LoVo (cell line): ENCODE data around the gene NKAIN2.
"Not testable (repeated sequence)": the region's sequence is repeated elsewhere in the genome, so short reads cannot be mapped to it uniquely, and the experiment has no call there.

Experiments used
- DNase-seq: peaks from one replicate; pipeline ENCODE4 v3.0.0-alpha.2; 2016; ENCODE audit warnings: low spot score

Gene NKAIN2

GRCh38 chr6:123895346-123895745 lies 91.7 kb downstream of the NKAIN2 start:
- no peak for DNase-seq

- no peak for DNase-seq
Observed at GRCh38 chr6:123895806-123896205, 92.1 kb downstream of the NKAIN2 start.

- DNase-seq, result no peak
Observed at GRCh38 chr6:123896869-123897268, 93.2 kb downstream of the NKAIN2 start.

- no peak for DNase-seq
Observed at GRCh38 chr6:123897965-123898364, 94.3 kb downstream of the NKAIN2 start.

GRCh38 chr6:123898665-123899064 lies 95.0 kb downstream of the NKAIN2 start:
- no peak for DNase-seq

GRCh38 chr6:123899745-123900144 lies 96.1 kb downstream of the NKAIN2 start:
- no peak for DNase-seq

- no peak for DNase-seq
Observed at GRCh38 chr6:123901436-123901835, 97.8 kb downstream of the NKAIN2 start.

- no peak for DNase-seq
Observed at GRCh38 chr6:123902738-123903313, 99.2 kb downstream of the NKAIN2 start.

GRCh38 chr6:123904228-123904627 lies 100.6 kb downstream of the NKAIN2 start:
- no peak for DNase-seq

- DNase-seq, result no peak
Observed at GRCh38 chr6:123908797-123909196, 105.1 kb downstream of the NKAIN2 start.

- DNase-seq, result no peak
Observed at GRCh38 chr6:123909989-123910388, 106.3 kb downstream of the NKAIN2 start.

GRCh38 chr6:123913863-123914262 lies 110.2 kb downstream of the NKAIN2 start:
- no peak for DNase-seq

GRCh38 chr6:123923379-123923778 lies 119.7 kb downstream of the NKAIN2 start:
- DNase-seq, result not testable (repeated sequence)

- no peak for DNase-seq
Observed at GRCh38 chr6:123925350-123925749, 121.7 kb downstream of the NKAIN2 start.

GRCh38 chr6:123925842-123926399 lies 122.3 kb downstream of the NKAIN2 start:
- DNase-seq, result no peak

- no peak for DNase-seq
Observed at GRCh38 chr6:123928529-123928928, 124.9 kb downstream of the NKAIN2 start.

GRCh38 chr6:123931928-123932327 lies 128.3 kb downstream of the NKAIN2 start:
- no peak for DNase-seq

GRCh38 chr6:123940551-123940950 lies 136.9 kb downstream of the NKAIN2 start:
- no peak for DNase-seq

GRCh38 chr6:123941855-123942254 lies 138.2 kb downstream of the NKAIN2 start:
- no peak for DNase-seq

- DNase-seq, result no peak
Observed at GRCh38 chr6:123945386-123945785, 141.7 kb downstream of the NKAIN2 start.

- no peak for DNase-seq
Observed at GRCh38 chr6:123953920-123954319, 150.3 kb downstream of the NKAIN2 start.

GRCh38 chr6:123956492-123957139 lies 153.0 kb downstream of the NKAIN2 start:
- no peak for DNase-seq

GRCh38 chr6:123962508-123962907 lies 158.8 kb downstream of the NKAIN2 start:
- DNase-seq, result peak; percentile 14

- DNase-seq, result no peak
Observed at GRCh38 chr6:123965894-123966293, 162.2 kb downstream of the NKAIN2 start.
